Fibroblast of skin of right quadriceps (primary cell): Measurements from ENCODE around the gene ASXL1.
A peak's percentile ranks its signal among the peaks of the same experiment; 100 is the strongest.

Experiments used
- DNase-seq: peaks from one replicate; pipeline ENCODE4 v3.0.0-alpha.2; 2013

The ASXL1 gene

DNA sequence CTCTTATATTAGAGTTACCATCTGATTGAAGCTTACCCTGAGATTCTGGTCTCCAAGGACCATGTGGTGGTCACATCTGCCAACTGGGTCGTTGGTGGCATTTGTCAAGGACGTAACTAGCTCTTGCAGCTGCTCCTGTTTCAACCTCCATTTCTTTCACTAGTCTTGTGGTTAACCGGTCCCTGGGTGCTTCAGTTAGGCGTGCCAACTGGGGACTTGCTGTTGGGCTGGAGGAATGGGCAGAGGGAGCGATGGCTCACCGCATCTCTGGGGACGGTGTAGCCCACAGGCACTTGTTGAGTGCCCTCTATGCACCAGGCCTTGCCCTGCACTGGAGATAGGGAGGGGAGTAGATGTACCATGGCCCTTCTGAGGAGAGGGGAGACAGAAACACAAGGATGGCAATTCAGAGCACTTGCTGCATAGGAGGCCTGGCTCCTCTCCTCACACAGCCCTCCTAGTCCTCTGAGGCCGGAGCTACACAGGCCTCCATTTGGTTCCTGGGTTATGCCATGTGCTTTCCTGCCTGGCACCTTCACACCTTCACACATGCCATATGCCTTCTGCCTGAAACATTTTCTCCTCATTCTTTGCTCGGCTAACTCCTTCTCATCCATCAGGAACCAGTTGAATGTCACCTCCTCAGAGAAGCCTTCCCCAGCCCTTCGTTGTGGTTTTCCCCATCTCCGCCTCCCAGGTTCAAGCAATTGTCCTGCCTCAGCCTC lies 20.0 kb upstream of the ASXL1 start:
- DNase-seq, result no peak

GRCh38 chr20:32338665-32339064 lies 19.5 kb upstream of the ASXL1 start:
- DNase-seq, result no peak

DNA sequence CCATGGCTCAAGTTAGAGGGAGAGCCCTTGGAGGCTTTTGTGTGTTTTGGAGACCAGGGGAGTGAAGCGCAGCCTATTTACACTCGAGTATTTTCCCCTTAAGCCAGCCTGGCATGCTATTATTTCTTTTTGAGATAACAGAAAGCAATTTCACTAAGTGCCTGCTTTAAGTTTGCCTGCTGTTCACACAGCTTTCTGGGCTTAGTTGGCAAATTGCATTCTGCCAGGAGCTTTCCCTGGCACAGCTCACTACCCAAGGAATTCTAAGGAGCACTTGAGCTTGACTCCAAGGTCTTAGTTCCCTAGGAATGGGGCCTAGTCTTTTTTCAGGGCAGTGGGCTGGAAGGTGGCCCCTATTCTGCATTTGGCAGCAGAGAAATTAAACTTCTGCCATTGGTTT lies 19.0 kb upstream of the ASXL1 start:
- no peak for DNase-seq

DNA sequence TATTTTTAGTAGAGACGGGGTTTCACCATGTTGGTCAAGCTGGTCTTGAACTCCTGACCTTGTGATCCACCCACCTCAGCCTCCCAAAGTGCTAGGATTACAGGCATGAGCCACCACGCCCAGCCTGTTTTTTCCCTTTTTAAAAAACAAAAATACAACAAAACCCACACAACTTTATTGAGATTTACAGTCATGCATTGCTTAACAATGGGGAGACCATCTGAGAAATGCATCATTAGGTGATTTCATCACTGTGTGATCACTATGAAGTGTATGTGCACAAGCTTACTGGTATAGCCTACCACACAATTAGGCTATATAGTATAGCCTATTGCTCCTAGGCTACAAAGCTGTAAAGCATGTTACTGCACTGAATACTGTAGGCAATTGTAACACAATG lies 17.1 kb upstream of the ASXL1 start:
- peak; percentile 33 for DNase-seq

DNA sequence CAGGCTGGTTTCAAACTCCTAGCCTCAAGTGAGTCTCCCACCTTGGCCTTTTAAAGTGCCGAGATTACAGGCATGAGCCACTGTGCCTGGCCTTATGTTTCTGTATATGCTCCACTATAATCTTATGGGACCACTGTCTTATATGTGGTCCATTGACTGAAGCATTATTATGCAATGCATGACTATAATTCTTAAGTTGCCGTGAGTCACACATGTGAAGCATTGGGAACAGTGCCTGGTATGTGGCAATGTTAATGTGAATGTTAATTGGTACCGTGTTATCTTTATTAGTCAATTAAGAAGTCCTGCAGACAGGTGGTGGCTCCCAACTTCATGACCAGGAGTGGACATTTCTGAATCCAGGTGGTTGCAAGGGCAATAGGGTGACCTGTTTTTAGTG lies 14.7 kb upstream of the ASXL1 start:
- DNase-seq, result peak; percentile 82

- DNase-seq, result no peak
Observed at GRCh38 chr20:32344835-32345506, 13.2 kb upstream of the ASXL1 start.

GRCh38 chr20:32348207-32348606 lies 9.9 kb upstream of the ASXL1 start:
- DNase-seq, result no peak

- DNase-seq, result no peak
Observed at GRCh38 chr20:32350421-32350820, 7.7 kb upstream of the ASXL1 start.

DNA sequence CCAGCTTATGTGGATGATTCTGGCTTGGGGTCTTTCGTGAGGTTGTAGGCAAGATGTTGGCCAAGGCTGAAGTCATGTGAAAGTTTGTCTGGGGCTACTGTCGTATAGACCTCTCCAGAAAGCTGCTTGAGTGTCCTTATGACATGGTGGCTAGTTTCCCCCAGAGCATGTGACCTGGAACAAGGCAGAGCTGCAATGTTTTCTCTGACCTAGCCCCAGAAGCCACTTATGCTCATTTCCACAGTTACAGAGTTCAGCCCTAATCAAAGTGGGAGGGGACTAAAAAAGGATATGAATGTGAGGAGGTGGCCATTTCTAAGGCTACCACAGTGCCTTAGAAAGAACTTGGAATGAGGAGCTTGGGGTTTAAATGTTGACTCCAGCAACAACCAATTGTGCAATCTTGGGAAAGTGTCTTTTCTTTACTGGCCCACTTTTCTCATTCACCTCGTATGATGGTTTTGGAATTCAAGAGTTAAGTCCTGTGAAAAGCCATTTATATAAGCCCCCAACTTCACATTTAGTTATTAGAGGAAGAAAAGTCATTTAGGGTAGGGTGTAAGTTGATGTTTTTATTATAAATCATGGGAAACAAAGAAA lies 5.9 kb upstream of the ASXL1 start:
- DNase-seq, result no peak

DNA sequence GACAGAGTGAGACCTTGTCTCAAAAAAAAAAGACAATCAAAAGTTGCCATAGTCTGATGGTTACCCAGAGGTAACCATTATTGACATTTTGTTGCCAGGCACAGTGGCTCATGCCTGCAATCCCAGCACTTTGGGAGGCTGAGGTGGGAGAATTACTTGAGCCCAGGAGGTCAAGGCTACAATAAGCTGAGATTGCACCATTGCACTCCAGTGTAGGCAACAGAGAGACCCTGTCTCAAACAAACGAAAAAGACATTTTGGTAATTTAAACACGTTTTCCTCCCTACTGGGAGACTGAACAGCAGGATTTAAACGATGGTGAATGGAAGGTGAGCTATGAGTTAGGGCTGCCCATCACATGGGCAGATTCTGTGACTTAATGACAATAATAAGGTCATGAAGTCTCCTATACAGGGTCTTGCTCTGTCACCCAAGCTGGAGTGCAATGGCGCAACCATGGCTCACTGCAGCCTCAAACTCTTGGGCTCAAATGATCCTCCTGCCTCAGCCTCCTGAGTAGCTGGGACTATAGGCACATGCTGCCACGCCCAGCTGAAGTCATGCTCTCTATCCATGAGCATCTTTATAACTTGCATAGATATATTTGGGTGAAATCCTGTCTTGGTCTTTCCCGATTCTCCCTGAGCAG lies 4.2 kb upstream of the ASXL1 start:
- DNase-seq, result no peak

DNA sequence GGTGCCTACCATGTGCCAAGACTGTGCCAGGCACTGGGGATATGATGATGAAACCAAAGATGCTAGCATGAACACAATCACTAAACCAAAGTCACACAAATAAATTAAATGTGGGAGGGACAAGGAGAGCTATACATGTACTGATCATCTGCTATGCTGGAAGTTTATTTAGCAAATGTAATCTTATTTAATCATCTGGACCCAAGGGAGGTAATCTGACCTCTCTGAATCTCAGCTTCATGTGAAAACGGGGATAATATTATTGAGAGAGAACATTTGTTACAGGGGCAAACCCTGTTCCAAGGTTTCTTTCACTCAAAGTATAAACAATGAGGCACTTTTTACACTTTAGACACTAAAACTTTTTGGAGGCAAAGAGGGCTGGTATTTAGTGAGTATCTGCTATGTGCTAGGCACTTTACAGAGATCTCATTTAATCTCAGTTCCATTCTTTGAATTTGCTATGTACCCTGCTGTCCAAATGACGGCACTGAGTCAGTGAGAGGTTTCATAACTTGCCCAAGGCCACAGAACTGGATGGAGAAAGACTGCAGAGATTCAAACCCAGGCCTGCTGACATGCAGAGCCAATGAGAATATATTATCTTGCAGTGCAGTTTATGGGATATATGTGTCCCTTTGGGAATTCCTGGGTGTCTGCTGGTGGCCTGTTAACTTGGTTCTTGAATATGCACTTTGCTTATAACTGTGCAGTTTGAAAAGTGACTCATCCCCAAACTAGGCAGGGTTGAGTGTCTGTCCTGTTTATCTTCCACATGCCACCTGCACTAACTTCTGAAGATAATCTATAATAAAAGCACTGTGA lies 3.3 kb upstream of the ASXL1 start:
- peak; percentile 82 for DNase-seq

DNA sequence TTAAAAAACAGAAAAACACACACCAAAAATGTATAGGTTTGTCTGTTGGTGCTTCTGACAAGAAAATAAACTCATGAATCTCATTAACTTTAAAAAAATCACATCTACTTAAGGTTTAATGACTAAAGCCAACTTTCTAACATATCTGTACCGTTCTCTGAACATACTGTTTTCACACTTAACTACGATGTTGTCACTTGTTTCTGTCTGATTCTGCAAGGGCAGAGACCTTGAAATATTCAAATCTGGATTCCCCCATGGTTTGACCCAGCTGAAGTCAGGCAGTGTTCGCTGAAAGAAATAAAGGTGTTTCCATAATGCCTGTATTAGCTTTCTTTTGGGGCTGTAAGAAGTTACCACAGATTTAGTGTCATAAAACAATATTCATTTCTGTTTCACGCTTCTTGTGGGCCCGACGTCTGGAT lies 2.7 kb upstream of the ASXL1 start:
- no peak for DNase-seq

DNA sequence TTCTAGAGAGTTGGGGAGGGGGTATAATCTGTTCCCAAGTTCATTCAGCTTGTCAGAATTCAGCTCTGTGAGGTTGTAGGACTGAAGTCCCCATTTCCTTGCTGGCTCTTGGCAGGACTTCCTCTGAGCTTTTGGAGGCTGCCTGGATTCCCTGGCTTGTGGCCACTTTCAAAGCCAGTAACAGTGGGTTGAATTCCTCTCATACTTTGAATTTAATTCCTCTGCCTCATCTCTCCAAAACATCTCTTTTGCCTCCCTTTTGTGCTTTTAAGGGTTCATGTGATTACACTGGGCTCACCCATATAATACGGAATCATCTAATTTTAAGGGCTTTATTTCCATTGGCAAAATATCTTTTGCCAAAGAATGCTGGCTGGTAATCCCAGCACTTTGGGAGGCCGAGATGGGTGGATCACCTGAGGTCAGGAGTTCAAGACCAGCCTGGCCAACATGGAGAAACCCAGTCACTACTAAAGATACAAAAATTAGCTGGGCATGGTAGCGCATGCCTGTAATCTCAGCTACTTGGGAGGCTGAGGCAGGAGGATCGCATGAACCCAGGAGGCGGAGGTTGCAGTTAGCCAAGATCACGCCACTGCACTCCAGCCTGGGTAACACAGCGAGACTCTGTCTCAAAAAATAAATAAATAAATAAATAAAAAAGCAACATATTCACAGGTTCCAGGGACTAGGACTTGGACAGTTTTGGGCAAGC lies 2.1 kb upstream of the ASXL1 start:
- peak; percentile 83 for DNase-seq

DNA sequence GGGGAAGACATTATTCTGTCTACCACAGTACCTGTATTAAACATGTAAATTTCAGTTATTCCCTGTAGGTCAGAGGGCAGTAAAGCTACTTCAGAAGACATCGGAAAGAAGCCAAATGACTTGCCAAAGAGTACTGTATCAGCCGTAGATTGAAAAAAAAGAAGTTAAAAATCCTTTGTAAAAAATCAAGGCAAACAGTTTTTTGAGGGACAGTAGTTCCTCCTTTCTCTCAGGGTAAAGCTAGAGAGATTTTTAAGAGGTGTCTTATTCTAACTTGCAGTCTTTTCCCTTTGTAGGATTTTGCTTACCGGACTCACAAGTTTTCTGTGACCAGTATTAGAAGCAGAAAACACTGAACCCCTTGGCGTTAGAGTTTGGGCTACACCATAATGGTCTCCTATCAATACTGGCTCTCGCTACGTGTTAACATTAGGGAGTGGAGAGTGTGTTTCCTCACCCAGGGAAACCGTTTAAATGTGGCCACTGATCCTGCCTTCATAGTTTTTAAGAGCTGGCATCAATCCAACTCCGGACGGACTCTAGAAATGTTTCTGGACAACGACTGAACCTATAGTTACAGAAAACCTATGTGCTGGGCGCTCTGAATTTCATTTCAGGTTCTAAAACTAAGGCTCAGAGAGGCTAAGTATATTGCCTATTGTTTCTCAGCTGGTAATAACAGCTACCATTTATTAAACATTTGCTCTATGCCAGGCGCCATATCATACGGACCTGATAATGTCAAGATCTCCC lies 1.3 kb upstream of the ASXL1 start:
- no peak for DNase-seq

GRCh38 chr20:32357375-32357868 lies 709 bp upstream of the ASXL1 start:
- DNase-seq, result no peak

- no peak for DNase-seq
Observed at GRCh38 chr20:32358632-32358882, 426 bp downstream of the ASXL1 start.

DNA sequence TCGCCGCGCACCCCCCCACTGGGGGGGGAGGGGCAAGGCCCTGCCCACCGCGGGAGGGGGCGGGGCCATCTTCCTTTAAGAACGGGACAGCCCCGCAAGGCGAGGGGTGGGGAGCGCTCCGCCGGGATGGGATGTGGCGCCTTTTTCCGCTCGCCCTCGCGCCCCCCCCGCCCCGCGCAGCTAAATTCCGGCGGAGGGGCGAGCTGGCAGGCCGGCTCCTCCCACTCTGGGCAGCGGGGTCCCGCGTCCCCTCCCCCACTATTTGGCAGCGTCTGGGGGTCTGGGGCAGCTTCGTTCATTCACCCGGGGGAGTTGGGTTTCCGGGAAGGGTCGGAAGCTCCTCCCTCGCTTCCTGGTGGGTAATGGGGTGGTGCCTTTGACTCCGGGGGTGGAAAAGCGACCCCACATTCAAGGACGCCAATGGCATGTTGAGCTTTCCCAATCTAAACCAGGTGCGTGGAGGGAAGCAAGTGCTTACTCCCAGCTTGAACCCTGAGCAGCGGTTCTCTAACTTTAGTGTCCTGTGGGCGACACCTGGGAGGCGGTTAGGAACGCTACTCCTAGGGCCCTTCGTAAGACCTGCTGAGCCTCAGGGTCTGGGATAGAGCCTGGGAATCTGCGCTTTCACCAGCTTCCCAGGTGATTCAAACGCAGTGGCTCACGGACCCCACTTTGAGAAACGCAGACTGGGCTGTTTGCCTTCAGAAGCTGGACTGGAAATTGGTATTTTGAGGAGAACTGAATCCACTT lies 927 bp downstream of the ASXL1 start:
- peak; percentile 74 for DNase-seq

DNA sequence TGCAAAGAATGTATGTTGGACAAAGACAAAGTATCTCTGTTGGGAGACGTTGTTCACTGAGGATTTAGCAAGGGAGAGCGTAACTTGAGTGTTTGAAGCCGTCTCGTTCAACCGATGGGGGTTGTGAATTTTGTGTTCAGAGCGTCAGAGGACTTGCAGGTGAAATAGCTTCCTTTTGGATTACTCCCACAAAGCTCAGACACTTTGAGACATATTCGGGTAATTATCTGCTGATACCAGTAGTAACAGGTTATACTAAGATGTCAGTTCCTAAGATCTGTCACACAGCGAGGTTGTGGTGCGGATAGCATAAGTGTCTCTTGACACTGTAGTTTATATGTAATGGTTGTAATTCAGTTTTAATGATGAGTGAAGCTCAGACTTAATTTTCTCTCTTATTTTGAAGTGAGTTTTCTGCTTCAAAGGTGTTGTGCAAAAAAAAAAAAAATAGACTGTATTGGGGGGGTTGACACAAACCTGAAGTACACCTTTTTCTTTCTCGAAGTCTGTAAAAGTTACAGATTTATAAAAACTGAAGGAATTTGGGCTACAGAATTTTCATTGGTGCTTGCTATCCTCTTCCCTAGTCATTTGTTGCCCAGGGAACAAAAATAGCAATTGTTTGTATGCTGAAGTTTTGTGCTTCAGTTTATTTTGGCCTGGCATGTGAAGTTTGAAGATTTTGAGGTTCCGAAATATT lies 1.7 kb downstream of the ASXL1 start:
- DNase-seq, result no peak

GRCh38 chr20:32360333-32360634 lies 2.2 kb downstream of the ASXL1 start:
- no peak for DNase-seq

GRCh38 chr20:32362901-32363364 lies 4.8 kb downstream of the ASXL1 start:
- no peak for DNase-seq
